ENCODE results near the gene VAMP5. TPM values are rescaled to one million over a fixed set of nuclear protein-coding genes. Genes with fewer than 3 reads are reported as not detected.

Gene VAMP5
- total RNA-seq, 1 donor from 2014 or later, result not detected

DNA sequence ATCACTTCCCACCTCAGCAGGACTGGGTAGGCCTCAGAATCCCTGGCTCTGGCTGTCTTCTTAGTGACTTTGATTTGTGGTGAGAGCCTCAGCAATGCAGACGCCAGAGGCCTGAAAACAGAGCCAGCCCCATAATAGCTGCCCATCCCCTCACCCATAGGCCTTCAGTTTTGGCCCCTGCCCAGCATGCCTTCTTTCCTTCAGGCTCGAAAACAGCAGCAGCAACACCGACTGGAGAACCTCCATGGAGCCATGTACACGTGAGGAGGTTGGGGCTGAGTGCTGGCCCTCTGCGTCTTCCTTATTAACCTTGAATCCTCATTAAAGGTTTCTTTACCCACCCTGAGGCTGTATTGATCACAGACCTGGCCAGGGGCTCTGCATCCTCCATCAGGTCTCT lies 13.0 kb downstream of the VAMP5 start:
- H3K27me3 Mint-ChIP-seq (ENCODE audit: unreplicated experiment), result no peaks in the 10 kb centered on the region
- no peak for DNase-seq (ENCODE audit: extremely low spot score, unreplicated experiment)
- H3K4me1 Mint-ChIP-seq (ENCODE audit: unreplicated experiment), result peaks cover 44% of the 10 kb centered on the region
- no peak overlapping the region for H3K27ac Mint-ChIP-seq (ENCODE audit: unreplicated experiment)
- peaks cover 8% of the 10 kb centered on the region for H3K36me3 Mint-ChIP-seq (ENCODE audit: unreplicated experiment)
- no peaks in the 10 kb centered on the region for H3K9me3 Mint-ChIP-seq (ENCODE audit: unreplicated experiment)
- TF ChIP-seq, protein P1, sequence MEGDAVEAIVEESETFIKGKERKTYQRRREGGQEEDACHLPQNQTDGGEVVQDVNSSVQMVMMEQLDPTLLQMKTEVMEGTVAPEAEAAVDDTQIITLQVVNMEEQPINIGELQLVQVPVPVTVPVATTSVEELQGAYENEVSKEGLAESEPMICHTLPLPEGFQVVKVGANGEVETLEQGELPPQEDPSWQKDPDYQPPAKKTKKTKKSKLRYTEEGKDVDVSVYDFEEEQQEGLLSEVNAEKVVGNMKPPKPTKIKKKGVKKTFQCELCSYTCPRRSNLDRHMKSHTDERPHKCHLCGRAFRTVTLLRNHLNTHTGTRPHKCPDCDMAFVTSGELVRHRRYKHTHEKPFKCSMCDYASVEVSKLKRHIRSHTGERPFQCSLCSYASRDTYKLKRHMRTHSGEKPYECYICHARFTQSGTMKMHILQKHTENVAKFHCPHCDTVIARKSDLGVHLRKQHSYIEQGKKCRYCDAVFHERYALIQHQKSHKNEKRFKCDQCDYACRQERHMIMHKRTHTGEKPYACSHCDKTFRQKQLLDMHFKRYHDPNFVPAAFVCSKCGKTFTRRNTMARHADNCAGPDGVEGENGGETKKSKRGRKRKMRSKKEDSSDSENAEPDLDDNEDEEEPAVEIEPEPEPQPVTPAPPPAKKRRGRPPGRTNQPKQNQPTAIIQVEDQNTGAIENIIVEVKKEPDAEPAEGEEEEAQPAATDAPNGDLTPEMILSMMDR (IDR thresholded peaks at IDR 0.05), result no peak
- peak overlapping the region; percentile 99 for H3K4me3 Mint-ChIP-seq (ENCODE audit: unreplicated experiment)

- Mint-ChIP-seq H3K27me3 (ENCODE audit: unreplicated experiment) (no peaks in the 10 kb centered on the region), H3K27ac (ENCODE audit: unreplicated experiment) (no peak overlapping the region), H3K4me1 (ENCODE audit: unreplicated experiment) (peaks cover 42% of the 10 kb centered on the region), H3K9me3 (ENCODE audit: unreplicated experiment) (no peaks in the 10 kb centered on the region), H3K36me3 (ENCODE audit: unreplicated experiment) (peaks cover 8% of the 10 kb centered on the region), H3K4me3 (ENCODE audit: unreplicated experiment) (no peak overlapping the region)
- DNase-seq (ENCODE audit: extremely low spot score, unreplicated experiment), result no peak
- TF ChIP-seq, protein P1 (IDR thresholded peaks at IDR 0.05), result no peak
Observed at GRCh38 chr2:85598594-85599340, 14.5 kb downstream of the VAMP5 start.

DNA sequence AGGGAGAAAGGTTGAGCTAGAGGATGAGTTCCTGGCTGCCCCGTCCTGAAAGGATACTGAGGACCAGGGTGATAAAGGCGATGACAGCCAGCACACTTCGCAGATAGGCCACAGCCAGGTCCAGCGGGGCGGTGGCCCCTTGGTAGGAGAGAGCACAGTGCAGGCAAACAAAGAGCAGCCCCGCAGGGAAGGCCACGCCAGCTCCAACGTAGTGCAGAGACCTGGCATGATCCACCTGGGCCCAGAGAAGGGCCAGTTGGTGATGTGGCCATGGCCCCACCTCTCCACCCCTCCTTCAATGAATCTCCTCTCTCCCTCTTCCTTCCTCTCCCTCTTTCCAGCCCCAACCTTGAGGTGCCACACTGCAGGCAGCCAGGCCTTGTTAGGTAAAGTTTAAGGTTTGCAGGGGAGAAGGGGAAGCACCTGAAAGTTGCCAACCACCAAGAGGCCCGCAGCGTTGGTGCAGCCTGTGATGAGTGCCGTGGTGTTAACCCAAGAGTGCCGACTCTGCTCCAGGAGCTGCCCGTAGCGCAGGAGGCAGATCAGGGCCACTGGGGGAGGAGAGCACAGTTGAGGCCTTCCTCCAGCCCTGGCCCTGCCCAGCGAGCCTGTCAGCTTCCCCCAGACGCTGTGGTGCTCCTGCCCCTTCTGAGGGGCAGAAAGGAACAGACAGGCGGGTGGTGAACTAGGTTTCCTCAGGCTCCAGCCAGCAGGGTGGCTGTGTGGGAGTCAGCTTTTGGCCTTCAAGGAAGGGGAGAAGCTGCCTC lies 15.4 kb downstream of the VAMP5 start:
- peaks cover 8% of the 10 kb centered on the region for H3K36me3 Mint-ChIP-seq (ENCODE audit: unreplicated experiment)
- TF ChIP-seq, protein P1 (IDR thresholded peaks at IDR 0.05), result no peak
- no peak for DNase-seq (ENCODE audit: extremely low spot score, unreplicated experiment)
- no peaks in the 10 kb centered on the region for H3K27me3 Mint-ChIP-seq (ENCODE audit: unreplicated experiment)
- H3K4me1 Mint-ChIP-seq (ENCODE audit: unreplicated experiment), result peaks cover 39% of the 10 kb centered on the region
- H3K9me3 Mint-ChIP-seq (ENCODE audit: unreplicated experiment), result no peaks in the 10 kb centered on the region
- H3K4me3 Mint-ChIP-seq (ENCODE audit: unreplicated experiment), result no peak overlapping the region
- H3K27ac Mint-ChIP-seq (ENCODE audit: unreplicated experiment), result no peak overlapping the region

DNA sequence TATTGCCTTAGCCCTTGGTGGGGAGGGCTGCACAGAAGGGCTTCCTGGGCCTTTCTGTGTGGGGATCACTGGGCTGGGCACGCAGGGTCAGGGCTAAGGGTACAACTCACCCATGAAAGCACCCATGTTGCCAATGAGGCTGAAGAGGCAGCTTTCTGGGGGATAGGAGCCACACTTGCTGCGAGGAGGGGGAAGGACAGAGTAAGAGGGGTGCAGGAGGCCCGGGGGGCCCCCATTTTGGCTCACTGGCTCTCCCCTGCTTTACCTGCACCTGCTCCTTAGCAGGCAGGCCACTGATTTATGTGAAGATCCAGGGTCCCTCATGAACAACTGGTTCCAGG lies 16.0 kb downstream of the VAMP5 start:
- H3K27ac Mint-ChIP-seq (ENCODE audit: unreplicated experiment), result no peak overlapping the region
- no peaks in the 10 kb centered on the region for H3K9me3 Mint-ChIP-seq (ENCODE audit: unreplicated experiment)
- TF ChIP-seq, protein P1 (IDR thresholded peaks at IDR 0.05), result no peak
- H3K36me3 Mint-ChIP-seq (ENCODE audit: unreplicated experiment), result peaks cover 8% of the 10 kb centered on the region
- peaks cover 39% of the 10 kb centered on the region for H3K4me1 Mint-ChIP-seq (ENCODE audit: unreplicated experiment)
- no peak for DNase-seq (ENCODE audit: extremely low spot score, unreplicated experiment)
- no peaks in the 10 kb centered on the region for H3K27me3 Mint-ChIP-seq (ENCODE audit: unreplicated experiment)
- H3K4me3 Mint-ChIP-seq (ENCODE audit: unreplicated experiment), result no peak overlapping the region
